OCI-LY7 (cell line): ENCODE measurements around the gene ZNF574.

Experiments used
- EZH2phosphoT487 ChIP-seq: fragments of 200-600 bp; sonication (generic); IDR thresholded peaks from 2 replicates; pipeline ENCODE4 v1.6.1; 2018; ENCODE audit warnings: low read depth, borderline replicate concordance, mild to moderate bottlenecking, mixed run types, antibody characterized with exemption, low read length, moderate library complexity, mixed read lengths
- TF ChIP-seq, protein P1 (sequence below): fragments of 200-600 bp; sonication (generic); conservative IDR thresholded peaks from 2 replicates; pipeline ENCODE4 v1.5.1; 2014; ENCODE audit warnings: mild to moderate bottlenecking, antibody characterized with exemption, low read length, moderate library complexity, mixed read lengths

DNA sequence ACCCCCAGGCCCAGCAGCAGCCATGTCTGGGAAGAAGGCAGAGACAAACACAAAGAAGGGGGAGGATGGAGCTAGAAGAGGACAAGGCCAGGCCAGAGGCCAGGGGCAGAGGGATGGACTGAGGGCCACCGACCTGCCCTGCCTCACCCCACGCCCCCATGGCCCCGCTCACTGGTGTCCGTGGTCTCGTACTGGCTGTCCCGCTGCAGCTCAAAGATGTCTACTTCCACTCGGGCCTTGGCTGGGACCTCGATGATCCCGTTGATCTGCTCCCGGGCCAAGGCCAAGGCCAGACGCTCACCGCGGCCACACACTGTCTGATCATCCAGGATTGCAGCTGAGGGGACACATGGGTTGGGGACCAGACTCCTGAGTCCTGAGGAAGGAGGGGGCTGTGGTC, 10.9 kb upstream of the ZNF574 start:
- TF ChIP-seq, protein P1, sequence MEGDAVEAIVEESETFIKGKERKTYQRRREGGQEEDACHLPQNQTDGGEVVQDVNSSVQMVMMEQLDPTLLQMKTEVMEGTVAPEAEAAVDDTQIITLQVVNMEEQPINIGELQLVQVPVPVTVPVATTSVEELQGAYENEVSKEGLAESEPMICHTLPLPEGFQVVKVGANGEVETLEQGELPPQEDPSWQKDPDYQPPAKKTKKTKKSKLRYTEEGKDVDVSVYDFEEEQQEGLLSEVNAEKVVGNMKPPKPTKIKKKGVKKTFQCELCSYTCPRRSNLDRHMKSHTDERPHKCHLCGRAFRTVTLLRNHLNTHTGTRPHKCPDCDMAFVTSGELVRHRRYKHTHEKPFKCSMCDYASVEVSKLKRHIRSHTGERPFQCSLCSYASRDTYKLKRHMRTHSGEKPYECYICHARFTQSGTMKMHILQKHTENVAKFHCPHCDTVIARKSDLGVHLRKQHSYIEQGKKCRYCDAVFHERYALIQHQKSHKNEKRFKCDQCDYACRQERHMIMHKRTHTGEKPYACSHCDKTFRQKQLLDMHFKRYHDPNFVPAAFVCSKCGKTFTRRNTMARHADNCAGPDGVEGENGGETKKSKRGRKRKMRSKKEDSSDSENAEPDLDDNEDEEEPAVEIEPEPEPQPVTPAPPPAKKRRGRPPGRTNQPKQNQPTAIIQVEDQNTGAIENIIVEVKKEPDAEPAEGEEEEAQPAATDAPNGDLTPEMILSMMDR = no peak
- no peak for TF ChIP-seq EZH2phosphoT487
